HG03442 (cell line): ENCODE measurements around the gene CDC42EP4.

Source experiments
- ATAC-seq: cut with Tn5 transposase; IDR thresholded peaks from one replicate; pipeline ENCODE4 v1.9.1; 2021; ENCODE audit warnings: mild to moderate bottlenecking, moderate library complexity; ENCODE audit not compliant: unreplicated experiment

The CDC42EP4 gene

DNA sequence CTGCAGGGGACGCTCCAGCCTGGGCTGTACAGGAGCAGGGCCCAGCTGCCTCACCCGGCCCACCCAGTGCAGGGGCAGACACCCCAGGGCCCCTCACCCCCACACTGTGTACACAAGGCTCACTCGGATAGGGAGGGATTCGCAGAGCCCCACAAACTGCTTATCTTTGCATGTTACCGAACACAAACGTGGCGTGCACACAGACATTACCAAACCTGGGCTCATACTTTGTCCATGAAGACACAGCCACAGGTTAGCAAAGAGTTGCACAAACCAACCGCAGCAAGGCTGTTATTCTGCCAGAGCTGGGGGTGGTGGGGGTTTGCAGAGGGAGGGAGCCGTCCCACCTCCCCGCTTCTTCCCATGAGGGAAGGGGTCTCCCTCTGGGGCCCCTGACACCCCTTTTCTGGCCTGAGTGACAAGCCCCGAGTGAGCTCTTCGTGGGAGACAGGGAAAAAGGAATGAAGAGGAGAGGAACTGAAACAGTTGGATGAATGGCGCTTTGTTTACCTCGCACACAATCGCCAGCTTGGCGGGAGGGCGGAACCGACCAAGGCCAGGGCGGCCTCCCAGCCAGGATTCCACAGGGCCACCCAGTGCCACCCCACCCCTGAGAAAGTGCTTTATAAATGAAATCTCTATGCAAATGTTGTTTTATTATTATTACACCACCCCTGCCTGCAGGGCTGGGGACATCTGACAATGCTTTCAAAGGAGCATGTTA is 49.7 kb downstream of the CDC42EP4 start:
- no peak for ATAC-seq

DNA sequence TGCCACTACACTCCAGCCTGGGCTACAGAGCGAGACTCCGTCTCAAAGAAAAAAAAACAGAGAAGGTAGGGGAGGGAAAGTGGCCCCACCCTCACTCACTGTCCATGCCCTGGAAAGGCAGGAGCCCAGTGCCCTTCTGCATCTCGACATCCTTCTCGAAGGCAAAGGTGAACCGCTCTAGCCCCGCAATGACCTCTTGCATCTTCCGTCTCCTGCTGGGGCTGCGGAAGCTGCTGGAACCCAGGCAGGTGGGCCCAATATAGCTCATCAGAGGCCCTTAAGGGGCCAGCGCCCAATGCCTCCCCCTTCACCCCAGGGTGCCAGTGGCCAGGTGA is 50.2 kb downstream of the CDC42EP4 start, which contains the start of gene CPSF4L:
Gene CPSF4L (minus strand): TSS at position 264 of the 335 bp plus-strand sequence. CDS start 62 bp downstream, at position 202.
- ATAC-seq = no peak

DNA sequence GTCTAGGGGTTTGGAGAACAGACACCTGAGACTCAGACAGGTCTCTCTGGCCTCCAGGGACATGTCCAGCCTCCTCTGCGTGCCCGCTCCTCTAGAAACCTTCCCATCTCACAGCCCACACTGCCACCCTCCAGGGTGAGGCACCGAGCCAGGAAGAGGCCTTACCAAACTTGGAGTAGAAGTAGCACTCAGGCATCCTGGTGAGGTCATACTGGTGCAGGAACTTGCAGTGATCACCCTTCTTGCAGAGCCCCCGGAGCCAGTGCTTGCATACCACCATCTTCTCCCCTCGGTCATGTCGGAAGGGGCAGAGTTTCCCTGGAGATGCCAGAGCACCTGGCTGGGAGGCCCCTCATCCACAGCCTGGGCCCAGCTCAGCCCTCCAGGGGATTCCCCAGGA is 54.3 kb downstream of the CDC42EP4 start:
- ATAC-seq = no peak

DNA sequence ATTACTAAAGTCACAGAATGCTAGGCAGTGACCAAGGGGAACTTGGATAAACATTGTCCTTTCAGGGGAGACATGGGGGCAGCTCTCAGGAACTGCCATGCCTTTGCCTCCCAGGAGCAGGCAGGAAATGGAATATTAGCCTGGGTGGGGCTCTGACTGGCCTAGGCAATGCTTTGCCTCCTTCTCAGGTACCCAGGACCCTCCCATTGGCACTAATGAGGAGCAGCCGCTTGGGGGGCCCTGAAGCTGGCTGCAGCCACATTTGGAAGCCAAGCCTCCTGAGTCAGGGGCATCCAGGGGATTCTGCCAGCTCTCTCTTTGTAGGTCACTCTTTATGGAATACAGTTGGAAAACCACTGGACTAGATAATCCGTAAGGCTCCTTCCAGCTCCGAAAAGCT is 55.6 kb downstream of the CDC42EP4 start:
- no peak for ATAC-seq

DNA sequence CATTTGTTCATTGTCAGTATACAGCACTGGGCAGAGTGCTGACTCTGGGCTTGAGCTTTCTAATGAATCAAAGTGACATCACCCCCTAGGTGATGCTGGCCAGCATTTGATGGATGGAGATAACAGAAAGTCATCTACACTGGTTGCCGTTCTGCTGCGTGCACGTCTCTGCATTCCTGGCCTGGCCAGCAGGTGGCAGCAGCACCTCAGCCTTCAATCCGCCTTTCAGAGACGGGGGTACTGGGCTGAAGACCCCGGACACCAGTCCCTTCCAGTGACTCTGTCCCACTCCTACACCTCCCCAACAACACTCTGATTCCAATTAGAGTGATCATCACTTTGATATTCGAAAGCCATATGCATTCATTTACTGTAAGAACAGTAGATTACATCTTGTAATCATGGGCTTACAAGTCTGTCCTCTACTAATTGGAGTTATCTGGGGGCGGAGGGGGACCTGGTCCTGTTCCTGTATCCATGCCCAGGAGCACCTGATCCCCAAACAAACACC is 56.1 kb downstream of the CDC42EP4 start:
- no peak for ATAC-seq

- ATAC-seq = no peak
These were observed 59.9 kb downstream of the CDC42EP4 start for GRCh38 chr17:73251871-73252270.

- ATAC-seq = no peak
These were observed 60.8 kb downstream of the CDC42EP4 start for GRCh38 chr17:73250851-73251640.

DNA sequence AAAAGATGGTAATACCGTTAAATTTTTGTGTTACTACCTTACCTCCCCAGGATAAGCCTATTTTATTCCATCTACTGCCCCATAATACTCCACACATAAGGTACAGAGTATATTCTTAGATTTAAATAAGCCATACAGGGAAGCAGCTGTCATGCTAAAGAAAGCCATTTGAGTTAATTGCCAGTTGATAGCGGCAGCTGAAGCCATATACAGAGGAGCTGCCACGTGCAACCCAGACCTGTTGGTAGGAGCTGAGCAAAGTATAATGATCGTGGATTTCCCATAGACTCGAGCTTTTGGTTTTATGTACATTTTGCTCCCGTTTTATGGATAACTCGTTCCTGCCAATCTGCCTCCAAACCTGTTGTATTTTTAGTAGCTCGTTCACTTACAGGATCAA is 62.1 kb downstream of the CDC42EP4 start:
- no peak for ATAC-seq

- no peak for ATAC-seq
These were observed 63.3 kb downstream of the CDC42EP4 start for GRCh38 chr17:73248532-73248931.

GRCh38 chr17:73247726-73248125 is 64.1 kb downstream of the CDC42EP4 start:
- ATAC-seq = no peak

GRCh38 chr17:73240561-73240960 is 71.2 kb downstream of the CDC42EP4 start:
- ATAC-seq = no peak

- no peak for ATAC-seq
These were observed 74.1 kb downstream of the CDC42EP4 start for GRCh38 chr17:73237714-73238113.

GRCh38 chr17:73234736-73235135 is 77.1 kb downstream of the CDC42EP4 start:
- no peak for ATAC-seq
